Non-pigmented ciliary epithelial cell (primary cell): ENCODE measurements around the gene DTYMK.
"Not testable (repeated sequence)": the region's sequence is repeated elsewhere in the genome, so short reads cannot be mapped to it uniquely, and the experiment has no call there.

Experiments
- DNase-seq: peaks from one replicate; pipeline ENCODE4 v3.0.0-alpha.2; 2010; ENCODE audit warnings: low read depth

The DTYMK gene

GRCh38 chr2:241671457-241672240 is 15.0 kb downstream of the DTYMK start:
- no peak for DNase-seq

GRCh38 chr2:241670333-241671110 is 16.1 kb downstream of the DTYMK start:
- DNase-seq = no peak

- no peak for DNase-seq
These were observed 17.8 kb downstream of the DTYMK start for GRCh38 chr2:241668839-241669238.

- no peak for DNase-seq
These were observed 18.3 kb downstream of the DTYMK start for GRCh38 chr2:241668354-241668753.

GRCh38 chr2:241666627-241667400 is 19.8 kb downstream of the DTYMK start:
- DNase-seq = no peak

GRCh38 chr2:241665731-241666440 is 20.7 kb downstream of the DTYMK start:
- DNase-seq = no peak

- DNase-seq = not testable (repeated sequence)
These were observed 23.9 kb downstream of the DTYMK start for GRCh38 chr2:241662731-241663130.

- DNase-seq = no peak
These were observed 25.9 kb downstream of the DTYMK start for GRCh38 chr2:241660593-241661213.

- DNase-seq = no peak
These were observed 27.4 kb downstream of the DTYMK start for GRCh38 chr2:241659150-241659739.

- DNase-seq = no peak
These were observed 28.3 kb downstream of the DTYMK start for GRCh38 chr2:241658296-241658695.

GRCh38 chr2:241657786-241658254 is 28.8 kb downstream of the DTYMK start:
- DNase-seq = no peak

GRCh38 chr2:241656190-241656741 is 30.3 kb downstream of the DTYMK start:
- DNase-seq = no peak

GRCh38 chr2:241655516-241656189 is 31.0 kb downstream of the DTYMK start:
- DNase-seq = no peak

GRCh38 chr2:241654551-241654950 is 32.1 kb downstream of the DTYMK start:
- DNase-seq = no peak

GRCh38 chr2:241653210-241653750 is 33.3 kb downstream of the DTYMK start:
- DNase-seq = no peak

GRCh38 chr2:241652722-241653121 is 33.9 kb downstream of the DTYMK start:
- DNase-seq = no peak

- no peak for DNase-seq
These were observed 34.5 kb downstream of the DTYMK start for GRCh38 chr2:241652142-241652541.

GRCh38 chr2:241649927-241650326 is 36.7 kb downstream of the DTYMK start:
- no peak for DNase-seq

- DNase-seq = no peak
These were observed 37.2 kb downstream of the DTYMK start for GRCh38 chr2:241649404-241649803.

GRCh38 chr2:241648453-241648852 is 38.2 kb downstream of the DTYMK start:
- DNase-seq = no peak
